Measurements from ENCODE around the gene GRIK4. TPM values are rescaled to one million over a fixed set of nuclear protein-coding genes. Genes with fewer than 3 reads are reported as not detected.

The GRIK4 gene
- total and polyA plus RNA-seq, 2 donors (not counting 1 experiment from before 2014, with no cell fraction given) = 0.12 to 0.27 TPM

GRCh38 chr11:120830085-120830620 lies 318.6 kb downstream of the GRIK4 start:
- 85% methylated on average over 8 of the region's 9 CpGs for WGBS (ENCODE audit: insufficient coverage)
- H3K4me1 Mint-ChIP-seq = no peaks in the 10 kb centered on the region
- CTCF ChIA-PET = no interaction called here
- no peaks in the 10 kb centered on the region for H3K9me3 Mint-ChIP-seq (ENCODE audit: insufficient read depth)
- Histone ChIP-seq H3K79me2 (ENCODE audit: control insufficient read depth, insufficient read depth, low read length) (no peaks in the 10 kb centered on the region), H4K20me1 (ENCODE audit: control insufficient read depth, insufficient read depth, low read length, poor library complexity, severe bottlenecking) (no peaks in the 10 kb centered on the region), H3K9ac (ENCODE audit: low read length) (no peak overlapping the region), H3K4me3 (ENCODE audit: control extremely low read depth in 1 of 5, extremely low read depth in 1 of 5, insufficient read depth in 1 of 5, low read depth in 2 of 5, low read length in 4 of 5) (no peak overlapping the region), H3K27ac (ENCODE audit: low read length in 2 of 2) (no peak overlapping the region), H3K27me3 (replicated peaks in 1 of 4; ENCODE audit: control extremely low read depth in 1 of 4, control insufficient read depth in 3 of 4, insufficient read depth in 4 of 4, low read length in 3 of 4) (no peaks in the 10 kb centered on the region), H3K9me3 (ENCODE audit: control extremely low read depth in 1 of 3, control insufficient read depth in 2 of 3, insufficient read depth in 1 of 3, low read length in 2 of 3) (no peaks in the 10 kb centered on the region), H3K4me1 (ENCODE audit: control insufficient read depth in 2 of 2, insufficient read depth in 2 of 2, low read length in 2 of 2) (no peaks in the 10 kb centered on the region), H2AFZ (ENCODE audit: insufficient read depth, low read depth, low read length, poor library complexity, severe bottlenecking) (no peak overlapping the region), H3K36me3 (replicated peaks in 1 of 2; ENCODE audit: control extremely low read depth in 1 of 2, control insufficient read depth in 1 of 2, extremely low read depth in 1 of 2, insufficient read depth in 2 of 2, low read length in 1 of 2) (no peaks in the 10 kb centered on the region), H3K4me2 (replicated peaks; ENCODE audit: low read depth, low read length, poor library complexity, severe bottlenecking) (no peak overlapping the region)
- peaks cover 16% of the 10 kb centered on the region for H3K27me3 Mint-ChIP-seq
- intact Hi-C loops (cut with micrococcal nuclease) = no loop called here
- no peak overlapping the region for H3K27ac Mint-ChIP-seq
- POLR2A ChIA-PET = no interaction called here
- TF ChIP-seq CTCF (IDR thresholded peaks at IDR 0.05) = no peak
- DNase-seq = no peak
- H3K4me3 Mint-ChIP-seq = no peak overlapping the region
- ATAC-seq (ENCODE audit: low read depth) = no peak

GRCh38 chr11:120832481-120833238 lies 321.1 kb downstream of the GRIK4 start:
- Mint-ChIP-seq H3K4me3 (no peak overlapping the region), H3K27me3 (peaks cover 27% of the 10 kb centered on the region), H3K27ac (no peak overlapping the region), H3K4me1 (no peaks in the 10 kb centered on the region), H3K9me3 (ENCODE audit: insufficient read depth) (no peaks in the 10 kb centered on the region)
- Histone ChIP-seq H3K9ac (ENCODE audit: low read length) (no peak overlapping the region), H4K20me1 (ENCODE audit: control insufficient read depth, insufficient read depth, low read length, poor library complexity, severe bottlenecking) (no peaks in the 10 kb centered on the region), H2AFZ (ENCODE audit: insufficient read depth, low read depth, low read length, poor library complexity, severe bottlenecking) (no peak overlapping the region), H3K79me2 (ENCODE audit: control insufficient read depth, insufficient read depth, low read length) (no peaks in the 10 kb centered on the region), H3K36me3 (replicated peaks in 1 of 2; ENCODE audit: control extremely low read depth in 1 of 2, control insufficient read depth in 1 of 2, extremely low read depth in 1 of 2, insufficient read depth in 2 of 2, low read length in 1 of 2) (no peaks in the 10 kb centered on the region), H3K27ac (ENCODE audit: low read length in 2 of 2) (no peak overlapping the region), H3K4me1 (ENCODE audit: control insufficient read depth in 2 of 2, insufficient read depth in 2 of 2, low read length in 2 of 2) (no peaks in the 10 kb centered on the region), H3K9me3 (ENCODE audit: control extremely low read depth in 1 of 3, control insufficient read depth in 2 of 3, insufficient read depth in 1 of 3, low read length in 2 of 3) (no peaks in the 10 kb centered on the region), H3K4me3 (ENCODE audit: control extremely low read depth in 1 of 5, extremely low read depth in 1 of 5, insufficient read depth in 1 of 5, low read depth in 2 of 5, low read length in 4 of 5) (no peak overlapping the region), H3K27me3 (replicated peaks in 1 of 4; ENCODE audit: control extremely low read depth in 1 of 4, control insufficient read depth in 3 of 4, insufficient read depth in 4 of 4, low read length in 3 of 4) (peaks cover 0 to 3% (median 0%) of the 10 kb centered on the region in 4 experiments), H3K4me2 (replicated peaks; ENCODE audit: low read depth, low read length, poor library complexity, severe bottlenecking) (no peak overlapping the region)
- POLR2A ChIA-PET = no interaction called here
- intact Hi-C loops (cut with micrococcal nuclease) = no loop called here
- CTCF ChIA-PET = no interaction called here
- ATAC-seq (ENCODE audit: low read depth) (no peak), DNase-seq (no peak)
- no peak for TF ChIP-seq EZH2 (IDR thresholded peaks at IDR 0.05; ENCODE audit: borderline replicate concordance, insufficient read depth, low read depth, low read length, poor library complexity, severe bottlenecking)
- 75% methylated on average over 15 of the region's 20 CpGs for WGBS (ENCODE audit: insufficient coverage)
